Tibial nerve (tissue), 4 donors: ENCODE results near the gene KAT6B. TPM values are rescaled to one million over a fixed set of nuclear protein-coding genes. Genes with fewer than 3 reads are reported as not detected.
"Not testable (repeated sequence)": the region's sequence is repeated elsewhere in the genome, so short reads cannot be mapped to it uniquely, and the experiment has no call there.

ENCODE experiments used
- DNase-seq, 2 donors: peaks; one replicate each; pipeline ENCODE4 v3.0.0-alpha.2; 2019; ENCODE audit warnings: low spot score in 2 of 2
- H3K27ac ChIP-seq, 4 donors: fragments of 200-600 bp; sonication (generic) in 3 of 4; one replicate each; pipeline ENCODE4 v1.5.1; 2017 to 2019; ENCODE audit warnings: mild to moderate bottlenecking in 1 of 4
- H3K27me3 ChIP-seq, 2 donors: fragments of 200-600 bp; sonication (generic) in 1 of 2; one replicate each; pipeline versions ENCODE4 v1.5.1 to v1.6.0; 2017 to 2019
- H3K36me3 ChIP-seq, 3 donors: fragments of 200-600 bp; sonication (generic); one replicate each; pipeline ENCODE4 v1.5.1; 2018 to 2019
- H3K4me1 ChIP-seq, 4 donors: fragments of 200-600 bp; sonication (generic) in 3 of 4; one replicate each; pipeline ENCODE4 v1.5.1; 2017 to 2019
- H3K4me3 ChIP-seq, 4 donors: fragments of 200-600 bp; sonication (generic) in 3 of 4; one replicate each; pipeline ENCODE4 v1.5.1; 2017 to 2019; ENCODE audit warnings: mild to moderate bottlenecking in 1 of 4, moderate library complexity in 1 of 4
- H3K9me3 ChIP-seq, 4 donors: fragments of 200-600 bp; sonication (generic) in 3 of 4; one replicate each; pipeline ENCODE4 v1.5.1; 2017 to 2019
- EP300 ChIP-seq, 2 donors: sonication (generic); formaldehyde crosslinking; IDR thresholded peaks; one replicate each; pipeline ENCODE4 v1.6.1; 2017; ENCODE audit warnings: antibody characterized with exemption in 2 of 2, mild to moderate bottlenecking in 1 of 2
- POLR2A ChIP-seq, 2 donors: fragments of 450-650 bp; IDR thresholded peaks; one replicate each; pipeline ENCODE4 v1.6.1; 2017; ENCODE audit warnings: antibody characterized with exemption in 2 of 2, mild to moderate bottlenecking in 2 of 2, moderate library complexity in 2 of 2
- WGBS, 2 donors: methylation state at CpG; one replicate each; pipeline ENCODE4 v1.1.5; 2018; 5-methylcytosine and 5-hydroxymethylcytosine counted together
- total RNA-seq, 4 donors: library from RNA; depleted of rRNA; stranded (reverse); fragments of >200 nt; gene quantifications; one replicate each; pipeline ENCODE4 v1.1.0, GENCODE V29; 2016
- TF ChIP-seq, protein P1 (sequence below), 5 experiments: fragments of 200-600 bp in 3 of 5; fragments of 450-650 bp in 2 of 5; sonication (generic) in 3 of 5; IDR thresholded peaks; one replicate each; pipeline ENCODE4 v1.5.1; 2016 to 2019; ENCODE audit warnings: antibody characterized with exemption in 5 of 5, mild to moderate bottlenecking in 3 of 5, moderate library complexity in 2 of 5

KAT6B gene
- total RNA-seq, 4 donors from 2014 or later: 42.3 to 59.7 (median 45.6) TPM

- Histone ChIP-seq H3K4me1 (peaks cover 0 to 3% (median 0%) of the 10 kb centered on the region in 4 donors), H3K4me3 (peak overlapping the region in 1 of 4 donors; percentile 25), H3K9me3 (no peaks in the 10 kb centered on the region), H3K27me3 (peaks cover 0 to 12% of the 10 kb centered on the region in 2 donors), H3K36me3 (no peaks in the 10 kb centered on the region), H3K27ac (no peak overlapping the region)
- 41 to 48% methylated on average over 48 to 63 of the region's 68 CpGs for WGBS, 2 donors
- DNase-seq: no peak
- no peak for TF ChIP-seq POLR2A (IDR thresholded peaks at IDR 0.05)
Observed at GRCh38 chr10:75043256-75044131, 217.1 kb downstream of the KAT6B start.

- no peak overlapping the region for H3K4me3 ChIP-seq
- no peaks in the 10 kb centered on the region for H3K36me3 ChIP-seq
- H3K27me3 ChIP-seq: peaks cover 0 to 7% of the 10 kb centered on the region in 2 donors
- H3K4me1 ChIP-seq: peaks cover 0 to 9% (median 0%) of the 10 kb centered on the region in 4 donors
- H3K27ac ChIP-seq: no peak overlapping the region
- peak in 1 of 2 donors; percentile 59 for TF ChIP-seq EP300 (IDR thresholded peaks at IDR 0.05)
- no peak for TF ChIP-seq POLR2A (IDR thresholded peaks at IDR 0.05)
- TF ChIP-seq, protein P1, sequence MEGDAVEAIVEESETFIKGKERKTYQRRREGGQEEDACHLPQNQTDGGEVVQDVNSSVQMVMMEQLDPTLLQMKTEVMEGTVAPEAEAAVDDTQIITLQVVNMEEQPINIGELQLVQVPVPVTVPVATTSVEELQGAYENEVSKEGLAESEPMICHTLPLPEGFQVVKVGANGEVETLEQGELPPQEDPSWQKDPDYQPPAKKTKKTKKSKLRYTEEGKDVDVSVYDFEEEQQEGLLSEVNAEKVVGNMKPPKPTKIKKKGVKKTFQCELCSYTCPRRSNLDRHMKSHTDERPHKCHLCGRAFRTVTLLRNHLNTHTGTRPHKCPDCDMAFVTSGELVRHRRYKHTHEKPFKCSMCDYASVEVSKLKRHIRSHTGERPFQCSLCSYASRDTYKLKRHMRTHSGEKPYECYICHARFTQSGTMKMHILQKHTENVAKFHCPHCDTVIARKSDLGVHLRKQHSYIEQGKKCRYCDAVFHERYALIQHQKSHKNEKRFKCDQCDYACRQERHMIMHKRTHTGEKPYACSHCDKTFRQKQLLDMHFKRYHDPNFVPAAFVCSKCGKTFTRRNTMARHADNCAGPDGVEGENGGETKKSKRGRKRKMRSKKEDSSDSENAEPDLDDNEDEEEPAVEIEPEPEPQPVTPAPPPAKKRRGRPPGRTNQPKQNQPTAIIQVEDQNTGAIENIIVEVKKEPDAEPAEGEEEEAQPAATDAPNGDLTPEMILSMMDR (IDR thresholded peaks at IDR 0.05): no peak
- DNase-seq: peak in 1 of 2 donors; percentile 33
- WGBS, 2 donors: 69 to 75% methylated on average over 9 of the region's 9 CpGs
- no peaks in the 10 kb centered on the region for H3K9me3 ChIP-seq
Observed at GRCh38 chr10:75048669-75049098, 222.3 kb downstream of the KAT6B start.

DNA sequence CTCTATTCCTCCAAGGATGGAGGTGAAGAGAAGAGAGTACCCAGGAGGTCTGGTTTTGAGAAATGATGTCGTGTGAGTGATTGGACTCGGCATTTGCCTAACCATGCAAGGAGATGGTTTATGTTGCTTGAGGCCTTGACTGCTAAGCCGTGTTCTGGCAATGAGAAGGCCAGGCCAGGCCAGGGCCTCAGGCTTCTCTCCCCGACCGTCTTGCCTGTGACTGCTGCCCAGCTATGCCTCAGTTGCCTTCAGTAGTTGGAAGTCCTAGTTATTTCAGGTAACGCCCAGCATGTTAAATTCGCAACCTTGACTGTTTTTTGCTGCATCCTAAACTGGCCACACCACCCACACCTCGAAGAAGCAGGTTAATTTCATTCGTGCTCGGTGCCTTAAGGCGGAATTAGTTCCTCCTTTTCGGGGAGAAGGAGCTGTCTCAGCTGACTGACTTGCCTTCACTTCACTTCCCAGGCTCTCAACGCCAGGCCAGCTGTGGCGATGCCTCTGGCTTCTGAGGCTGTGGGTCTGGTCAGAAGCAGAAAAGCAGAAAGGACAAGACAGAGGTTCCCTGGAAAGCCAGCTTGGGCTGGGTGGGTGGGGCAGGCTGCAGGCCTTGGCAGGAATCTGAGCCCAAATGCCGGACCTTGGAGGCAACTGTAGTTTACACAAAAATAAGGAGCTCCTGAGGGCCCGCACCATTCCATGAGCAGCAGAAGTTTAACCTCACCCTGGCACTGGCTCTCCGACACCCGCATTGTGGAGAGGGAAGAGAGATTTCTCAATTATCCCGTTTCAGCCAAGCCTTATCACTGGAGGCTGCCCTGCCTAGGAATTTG, 223.1 kb downstream of the KAT6B start:
- no peak for DNase-seq

GRCh38 chr10:75050149-75050919, 223.9 kb downstream of the KAT6B start:
- Histone ChIP-seq H3K27ac (peak overlapping the region in 1 of 4 donors; percentile 69), H3K36me3 (no peaks in the 10 kb centered on the region), H3K4me3 (no peak overlapping the region), H3K4me1 (peaks cover 0 to 9% (median 0%) of the 10 kb centered on the region in 4 donors), H3K27me3 (no peaks in the 10 kb centered on the region), H3K9me3 (no peaks in the 10 kb centered on the region)
- DNase-seq: no peak
- TF ChIP-seq, protein P1 (IDR thresholded peaks at IDR 0.05): no peak
- TF ChIP-seq EP300 (IDR thresholded peaks at IDR 0.05) (no peak), POLR2A (IDR thresholded peaks at IDR 0.05) (no peak)
- 84 to 88% methylated on average over 14 of the region's 14 CpGs for WGBS, 2 donors

More for the DNA sequence above, 223.1 kb downstream of the KAT6B start:
- TF ChIP-seq, protein P1 (IDR thresholded peaks at IDR 0.05): no peak
- no peak for TF ChIP-seq POLR2A (IDR thresholded peaks at IDR 0.05)
- no peak for TF ChIP-seq EP300 (IDR thresholded peaks at IDR 0.05)
- 73 to 83% methylated on average over 19 of the region's 19 CpGs for WGBS, 2 donors
- Histone ChIP-seq H3K36me3 (no peaks in the 10 kb centered on the region), H3K4me3 (no peak overlapping the region), H3K9me3 (no peaks in the 10 kb centered on the region), H3K4me1 (peaks cover 0 to 9% (median 0%) of the 10 kb centered on the region in 4 donors), H3K27me3 (no peaks in the 10 kb centered on the region), H3K27ac (peak overlapping the region in 2 of 4 donors; percentile 55 to 69)

GRCh38 chr10:75051308-75051707, 224.9 kb downstream of the KAT6B start:
- Histone ChIP-seq H3K27ac (no peak overlapping the region), H3K4me1 (peaks cover 0 to 9% (median 0%) of the 10 kb centered on the region in 4 donors), H3K4me3 (no peak overlapping the region), H3K27me3 (no peaks in the 10 kb centered on the region), H3K36me3 (no peaks in the 10 kb centered on the region), H3K9me3 (no peaks in the 10 kb centered on the region)
- WGBS, 2 donors: 92 to 97% methylated on average over 5 of the region's 5 CpGs
- DNase-seq: no peak
- TF ChIP-seq POLR2A (IDR thresholded peaks at IDR 0.05): no peak
- TF ChIP-seq, protein P1 (IDR thresholded peaks at IDR 0.05): no peak
- TF ChIP-seq EP300 (IDR thresholded peaks at IDR 0.05): no peak

DNA sequence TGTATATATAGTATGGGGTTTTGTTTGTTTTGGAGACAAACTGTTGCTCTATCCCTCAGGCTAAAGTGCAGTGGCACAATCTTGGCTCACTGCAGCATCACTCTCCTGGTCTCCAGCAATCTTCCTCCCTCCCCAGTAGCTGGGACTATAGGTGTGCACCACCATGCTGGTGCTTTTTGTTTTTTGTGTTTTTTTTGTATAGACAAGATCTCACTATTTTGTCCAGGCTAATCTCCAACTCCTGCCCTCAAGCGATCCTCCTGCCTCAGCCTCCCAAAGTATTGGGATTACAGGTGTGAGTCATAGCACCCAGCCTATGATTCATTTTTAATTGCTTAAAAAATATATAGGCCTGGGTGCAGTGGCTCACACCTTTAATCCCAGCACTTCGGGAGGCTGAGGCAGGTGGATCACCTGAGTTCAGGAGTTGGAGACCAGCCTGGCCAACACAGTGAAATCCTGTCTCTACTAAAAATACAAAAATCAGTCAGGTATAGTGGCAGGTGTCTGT, 229.6 kb downstream of the KAT6B start:
- WGBS, 2 donors: 92 to 96% methylated on average over 2 of the region's 2 CpGs
- H3K36me3 ChIP-seq: not testable (repeated sequence)

More for the DNA sequence above, 229.6 kb downstream of the KAT6B start:
- not testable (repeated sequence) for DNase-seq, H3K27ac ChIP-seq, H3K9me3 ChIP-seq, H3K27me3 ChIP-seq, H3K4me3 ChIP-seq, H3K4me1 ChIP-seq
